G401 (cell line): ENCODE results near the gene HAPLN2. TPM values are rescaled to one million over a fixed set of nuclear protein-coding genes. Genes with fewer than 3 reads are reported as not detected.
A peak's percentile ranks its signal among the peaks of the same experiment; 100 is the strongest.

Source experiments
- DNase-seq: peaks from one replicate; pipeline ENCODE4 v3.0.0-alpha.2; 2015; ENCODE audit warnings: low spot score
- in situ Hi-C: cut with HindIII; loops from 2 replicates; pipeline ENCODE4 v1.10.0; 2016; ENCODE audit warnings: low sequenced_read_pairs, mixed read lengths
- total RNA-seq: library from RNA; depleted of rRNA; stranded (reverse); fragments of >200 nt; shearing (Covaris generic); gene quantifications from 2 replicates; pipeline ENCODE4 v1.2.3, GENCODE V29; 2014

Gene HAPLN2
- total RNA-seq, 1 experiment from 2014 or later, result 0.44 TPM

- no peak for DNase-seq
- in situ Hi-C loops, result no loop called here
Measured at GRCh38 chr1:156642265-156643048, 23.2 kb downstream of the HAPLN2 start.

- in situ Hi-C loops, result no loop called here
- no peak for DNase-seq
Measured at GRCh38 chr1:156643049-156643777, 24.0 kb downstream of the HAPLN2 start.

GRCh38 chr1:156643778-156644092 lies 24.5 kb downstream of the HAPLN2 start:
- DNase-seq, result no peak
- in situ Hi-C loops, result no loop called here

GRCh38 chr1:156644146-156644545 lies 24.9 kb downstream of the HAPLN2 start:
- in situ Hi-C loops, result no loop called here

GRCh38 chr1:156644640-156645039 lies 25.4 kb downstream of the HAPLN2 start:
- no peak for DNase-seq
- in situ Hi-C loops, result no loop called here

More at GRCh38 chr1:156644146-156644545, 24.9 kb downstream of the HAPLN2 start:
- DNase-seq, result no peak

- in situ Hi-C loops, result no loop called here
- DNase-seq, result no peak
Measured at GRCh38 chr1:156645056-156645455, 25.8 kb downstream of the HAPLN2 start.

- no peak for DNase-seq
- in situ Hi-C loops, result no loop called here
Measured at GRCh38 chr1:156645666-156646065, 26.5 kb downstream of the HAPLN2 start.

GRCh38 chr1:156646738-156647211 lies 27.6 kb downstream of the HAPLN2 start:
- DNase-seq, result no peak
- in situ Hi-C loops, result no loop called here

- no peak for DNase-seq
- in situ Hi-C loops, result no loop called here
Measured at GRCh38 chr1:156647351-156647750, 28.1 kb downstream of the HAPLN2 start.

- DNase-seq, result no peak
- in situ Hi-C loops, result no loop called here
Measured at GRCh38 chr1:156648496-156648895, 29.3 kb downstream of the HAPLN2 start.

GRCh38 chr1:156648951-156649350 lies 29.7 kb downstream of the HAPLN2 start:
- DNase-seq, result no peak
- in situ Hi-C loops, result no loop called here

- in situ Hi-C loops, result no loop called here
- DNase-seq, result no peak
Measured at GRCh38 chr1:156652131-156652991, 33.1 kb downstream of the HAPLN2 start.

- no peak for DNase-seq
- in situ Hi-C loops, result no loop called here
Measured at GRCh38 chr1:156652992-156653355, 33.8 kb downstream of the HAPLN2 start.

GRCh38 chr1:156654700-156655099 lies 35.5 kb downstream of the HAPLN2 start:
- DNase-seq, result no peak
- in situ Hi-C loops, result no loop called here

GRCh38 chr1:156655151-156655903 lies 36.1 kb downstream of the HAPLN2 start:
- in situ Hi-C loops, result no loop called here
- no peak for DNase-seq

GRCh38 chr1:156655904-156656516 lies 36.8 kb downstream of the HAPLN2 start:
- DNase-seq, result no peak
- in situ Hi-C loops, result no loop called here

- in situ Hi-C loops, result no loop called here
- peak; percentile 84 for DNase-seq
Measured at GRCh38 chr1:156656806-156657740, 37.9 kb downstream of the HAPLN2 start.
